GM12878 (cell line): ENCODE results near the gene UAP1L1. TPM values are rescaled to one million over a fixed set of nuclear protein-coding genes. Genes with fewer than 3 reads are reported as not detected.

Source experiments
- ATAC-seq: fragments of 200-7000 bp; cut with Tn5 transposase; 3 replicates; pipeline ENCODE4 v1.9.1; 2020; ENCODE audit warnings: mild to moderate bottlenecking, moderate library complexity
- BruUV-seq: library from RNA; stranded (reverse); fragments of 400-500 nt; replicated peaks from 2 replicates; lab custom pipeline; 2021; lab: Mats Ljungman, UMichigan
- CTCF ChIA-PET: fragments of 300-600 bp; sonication (Branson Sonifier 250); formaldehyde crosslinking; extraction: SDS; loops from one replicate; lab custom pipeline; 2021; ENCODE audit warnings: inconsistent platforms; lab: Yijun Ruan, JAX
- POLR2A ChIA-PET: fragments of 350-600 bp; formaldehyde crosslinking; extraction: SDS; loops from one replicate; lab custom pipeline; 2021; ENCODE audit warnings: inconsistent platforms; lab: Charles Lee
- RAD21 ChIA-PET: fragments of 300-600 bp; sonication (Branson Sonifier 250); formaldehyde crosslinking; loops from one replicate; lab custom pipeline; 2023; ENCODE audit warnings: antibody characterized with exemption; ENCODE audit not compliant: unreplicated experiment; lab: Charles Lee
- SMC1A ChIA-PET: fragments of 300-600 bp; sonication (Branson Sonifier 250); formaldehyde crosslinking; loops from one replicate; lab custom pipeline; 2023; ENCODE audit not compliant: unreplicated experiment, uncharacterized antibody; lab: Charles Lee
- DNase-seq: peaks from one replicate; pipeline ENCODE4 v3.0.0-alpha.2; 2011; ENCODE audit warnings: low read depth, low spot score
- FAIRE-seq: peaks from 3 replicates; lab custom pipeline; 2011; peaks lifted over from hg19 to GRCh38; lab: Jason Lieb, UNC
- H2AFZ ChIP-seq: 2 replicates; pipeline ENCODE4 v1.6.0; 2011; ENCODE audit warnings: low read depth, low read length, control low read depth; ENCODE audit not compliant: control insufficient read depth
- H3K27ac ChIP-seq: 2 replicates; pipeline ENCODE4 v1.5.1; 2011; ENCODE audit warnings: control low read depth; ENCODE audit not compliant: control insufficient read depth, insufficient read depth
- H3K27me3 ChIP-seq, 2 experiments: replicated peaks in 1 of 2; 2 replicates each; pipeline versions ENCODE4 v1.6.0 to v1.6.1; 2011; ENCODE audit warnings: low read length in 1 of 2; ENCODE audit not compliant: control insufficient read depth in 2 of 2, insufficient read depth in 2 of 2
- H3K36me3 ChIP-seq, 2 experiments: 2 replicates each; pipeline ENCODE4 v1.5.1; 2011; ENCODE audit warnings: low read length in 1 of 2; ENCODE audit not compliant: control insufficient read depth in 2 of 2, insufficient read depth in 2 of 2
- H3K4me1 ChIP-seq: 2 replicates; pipeline ENCODE4 v1.6.1; 2011; ENCODE audit warnings: mild to moderate bottlenecking, low read length, moderate library complexity, mixed read lengths; ENCODE audit not compliant: control insufficient read depth, insufficient read depth
- H3K4me2 ChIP-seq: 2 replicates; pipeline ENCODE4 v1.6.0; 2011; ENCODE audit warnings: control low read depth; ENCODE audit not compliant: control insufficient read depth, insufficient read depth
- H3K4me3 ChIP-seq: fragments of 200-600 bp; sonication (generic); 2 replicates; pipeline ENCODE4 v1.5.1; 2016
- H3K79me2 ChIP-seq: 2 replicates; pipeline ENCODE4 v1.6.0; 2011; ENCODE audit warnings: low read length; ENCODE audit not compliant: control insufficient read depth, insufficient read depth
- H3K9ac ChIP-seq: 2 replicates; pipeline ENCODE4 v1.8.0; 2011; ENCODE audit warnings: low read length, control low read depth, mixed read lengths; ENCODE audit not compliant: control insufficient read depth, insufficient read depth
- H3K9me3 ChIP-seq: replicated peaks from 3 replicates; pipeline ENCODE4 v1.5.1; 2011; ENCODE audit warnings: mild to moderate bottlenecking, low read length; ENCODE audit not compliant: control insufficient read depth, insufficient read depth
- H4K20me1 ChIP-seq: 2 replicates; pipeline ENCODE4 v1.6.0; 2011; ENCODE audit not compliant: control insufficient read depth, insufficient read depth
- BHLHE40 ChIP-seq, 2 experiments: fragments of 450-650 bp in 1 of 2; IDR thresholded peaks; 2 replicates each; pipeline ENCODE4 v1.6.1; 2011 to 2017; ENCODE audit warnings: low read depth in 2 of 2, borderline replicate concordance in 1 of 2, improper control_type of control experiment in 1 of 2, low read length in 1 of 2, mild to moderate bottlenecking in 1 of 2
- BMI1 ChIP-seq: fragments of 450-650 bp; IDR thresholded peaks from 2 replicates; pipeline ENCODE4 v1.6.1; 2016; ENCODE audit warnings: mild to moderate bottlenecking, moderate library complexity, borderline replicate concordance
- SREBF2 ChIP-seq: IDR thresholded peaks from 2 replicates; pipeline ENCODE4 v1.6.1; 2012; ENCODE audit warnings: mild to moderate bottlenecking, low read length
- WGBS: methylation state at CpG from one replicate; pipeline ENCODE4 v1.1.6; 2016; ENCODE audit warnings: low lambda C conversion rate; ENCODE audit not compliant: insufficient replicate concordance, insufficient coverage; ENCODE audit errors: missing lambda C conversion rate; 5-methylcytosine and 5-hydroxymethylcytosine counted together
- in situ Hi-C: fragments of 300-500 bp; cut with MboI; formaldehyde crosslinking; loops from 9 replicates; pipeline ENCODE4 v1.14.3; 2018; ENCODE audit warnings: mixed read lengths
- intact Hi-C: fragments of 100-400 bp; cut with micrococcal nuclease; formaldehyde crosslinking; loops from one replicate; pipeline ENCODE4 v1.14.2; 2022; ENCODE audit not compliant: unreplicated experiment
- polyA plus RNA-seq, 11 experiments: library from polyadenylated mRNA; depleted of rRNA in 4 of 11; unstranded in 6 of 11; stranded (reverse) in 5 of 11; fragments of >200 nt; fragmentation: Nextera tagmentation in 4 of 11; fragmentation: Illumina TruSeq in 1 of 11; extraction: Ambion mirVana in 4 of 11; extraction: Trizol in 1 of 11; gene quantifications; 1 replicate in 1 of 11; 2 replicates in 10 of 11; pipeline versions ENCODE4 v1.2.1 to v1.2.3, GENCODE V29; 2011 to 2016; ENCODE audit warnings: inconsistent platforms in 2 of 11, missing spikeins in 2 of 11, low read depth in 1 of 11
- total RNA-seq, 4 experiments: library from RNA; depleted of rRNA in 3 of 4; stranded (reverse); fragments of >200 nt in 3 of 4; fragmentation: Illumina TruSeq in 1 of 4; extraction: Trizol in 1 of 4; gene quantifications; 2 replicates each; pipeline versions ENCODE4 v1.2.1 to v1.2.3, GENCODE V29; 2013 to 2021

The UAP1L1 gene
- total and polyA plus RNA-seq, 10 of the 15 experiments (the other 5 are each of a cell fraction or from before 2014, with no cell fraction given), result 0.29 to 15.7 (median 5.8) TPM

- FAIRE-seq (no peak), DNase-seq (no peak), ATAC-seq (peak; percentile 6)
- Histone ChIP-seq H3K9ac (peak overlapping the region; percentile 61), H3K4me3 (peak overlapping the region; percentile 67), H3K9me3 (no peaks in the 10 kb centered on the region), H3K4me2 (peak overlapping the region; percentile 82; the same call in 1 of the 2 replicates), H3K4me1 (peaks cover 4% of the 10 kb centered on the region; the same call in 1 of the 2 replicates), H3K36me3 (peaks cover 4 to 22% of the 10 kb centered on the region in 2 experiments; a peak in 3 of 4 replicates), H3K27me3 (no peaks in the 10 kb centered on the region), H2AFZ (peak overlapping the region; percentile 47), H4K20me1 (no peaks in the 10 kb centered on the region), H3K79me2 (peaks cover 2% of the 10 kb centered on the region), H3K27ac (peak overlapping the region; percentile 58; the same call in 1 of the 2 replicates)
- BruUV-seq, result no TSS peak
- RAD21 ChIA-PET, result interaction anchor here (0.9 to 1.3 kb wide), 7 partner anchors 18 to 114 kb away, joined by 3 to 8 read pairs (median 3); partner anchors contain the start of genes MAN1B1 and RNF224
- no peak for TF ChIP-seq SREBF2
- TF ChIP-seq BHLHE40 (IDR thresholded peaks at IDR 0.05; ENCODE audit: borderline replicate concordance in 1 of 2, low read depth in 2 of 2, low read length in 1 of 2), result no peak
- no peak for TF ChIP-seq BMI1
- POLR2A ChIA-PET, result interaction anchor here (1.4 kb wide), 1 partner anchor 28 kb away, joined by 4 read pairs; the partner anchor contains the start of gene MAN1B1
- SMC1A ChIA-PET, result interaction anchor here (1.0 to 1.3 kb wide), 3 partner anchors 18 to 113 kb away, joined by 3 read pairs; partner anchors contain the start of gene RNF224
- intact Hi-C loops, result no loop called here
- 2% methylated on average over 31 of the region's 45 CpGs for WGBS
- in situ Hi-C loops, result no loop called here
- CTCF ChIA-PET, result interaction anchor here (1.4 to 1.5 kb wide), 2 partner anchors 18 to 122 kb away, joined by 5 to 6 read pairs; no protein-coding TSS in a partner anchor
These were observed 36.9 kb downstream of the UAP1L1 start for GRCh38 chr9:137114220-137114612.
